ENCODE measurements around the gene OCRL. TPM values are rescaled to one million over a fixed set of nuclear protein-coding genes. Genes with fewer than 3 reads are reported as not detected.

The OCRL gene
- total RNA-seq (ENCODE audit: unreplicated experiment) = 34.3 TPM
- long read RNA-seq = 0 reads

DNA sequence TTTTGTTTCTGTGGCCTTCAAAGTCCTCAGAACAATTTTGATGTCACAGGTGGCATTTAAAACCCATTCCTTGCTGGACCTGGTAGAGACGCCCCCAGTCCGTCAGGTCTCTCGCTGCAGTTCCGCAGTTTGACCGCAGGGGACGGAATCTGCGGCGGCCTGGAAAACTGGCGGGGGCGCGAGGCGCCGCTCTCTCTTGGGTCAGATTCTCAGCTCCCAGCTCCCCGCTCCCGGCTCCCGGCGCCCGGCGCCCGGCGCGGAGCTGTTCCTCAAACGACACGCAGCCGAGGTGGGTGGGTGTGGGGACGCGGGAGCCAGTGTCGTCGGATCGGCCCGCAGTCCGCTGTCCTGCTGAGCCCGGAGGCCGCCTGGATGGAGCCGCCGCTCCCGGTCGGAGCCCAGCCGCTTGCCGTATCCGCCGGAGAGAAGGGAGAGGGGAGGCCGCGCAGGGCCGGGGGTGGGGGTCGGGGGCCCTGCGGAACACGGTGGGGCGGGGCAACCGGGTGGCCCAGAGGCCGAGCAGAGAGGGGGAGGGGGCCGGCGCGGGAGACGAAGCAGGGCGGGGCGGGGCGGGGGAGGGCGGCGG is at the start of gene OCRL:
Gene OCRL, plus strand, starts transcription at position 192 of the 586 bp plus-strand sequence. Its CDS starts 181 bp downstream, at position 373.
- peak within 1 kb of the TSS; percentile 37 for H3K27ac Mint-ChIP-seq (ENCODE audit: unreplicated experiment)
- DNase-seq = peak; percentile 76
- no peaks in the 10 kb centered on the region for H3K36me3 Mint-ChIP-seq (ENCODE audit: unreplicated experiment)
- TF ChIP-seq, protein P1, sequence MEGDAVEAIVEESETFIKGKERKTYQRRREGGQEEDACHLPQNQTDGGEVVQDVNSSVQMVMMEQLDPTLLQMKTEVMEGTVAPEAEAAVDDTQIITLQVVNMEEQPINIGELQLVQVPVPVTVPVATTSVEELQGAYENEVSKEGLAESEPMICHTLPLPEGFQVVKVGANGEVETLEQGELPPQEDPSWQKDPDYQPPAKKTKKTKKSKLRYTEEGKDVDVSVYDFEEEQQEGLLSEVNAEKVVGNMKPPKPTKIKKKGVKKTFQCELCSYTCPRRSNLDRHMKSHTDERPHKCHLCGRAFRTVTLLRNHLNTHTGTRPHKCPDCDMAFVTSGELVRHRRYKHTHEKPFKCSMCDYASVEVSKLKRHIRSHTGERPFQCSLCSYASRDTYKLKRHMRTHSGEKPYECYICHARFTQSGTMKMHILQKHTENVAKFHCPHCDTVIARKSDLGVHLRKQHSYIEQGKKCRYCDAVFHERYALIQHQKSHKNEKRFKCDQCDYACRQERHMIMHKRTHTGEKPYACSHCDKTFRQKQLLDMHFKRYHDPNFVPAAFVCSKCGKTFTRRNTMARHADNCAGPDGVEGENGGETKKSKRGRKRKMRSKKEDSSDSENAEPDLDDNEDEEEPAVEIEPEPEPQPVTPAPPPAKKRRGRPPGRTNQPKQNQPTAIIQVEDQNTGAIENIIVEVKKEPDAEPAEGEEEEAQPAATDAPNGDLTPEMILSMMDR (IDR thresholded peaks at IDR 0.05; ENCODE audit: partially characterized antibody, unreplicated experiment) = peak; percentile 73
- peak within 1 kb of the TSS; percentile 60 for H3K4me3 Mint-ChIP-seq (ENCODE audit: unreplicated experiment)
- H3K4me1 Mint-ChIP-seq (ENCODE audit: low read depth, unreplicated experiment) = peaks cover 3% of the 10 kb centered on the region
- H3K27me3 Mint-ChIP-seq (ENCODE audit: unreplicated experiment) = no peaks in the 10 kb centered on the region
- H3K9me3 Mint-ChIP-seq (ENCODE audit: unreplicated experiment) = no peaks in the 10 kb centered on the region

DNA sequence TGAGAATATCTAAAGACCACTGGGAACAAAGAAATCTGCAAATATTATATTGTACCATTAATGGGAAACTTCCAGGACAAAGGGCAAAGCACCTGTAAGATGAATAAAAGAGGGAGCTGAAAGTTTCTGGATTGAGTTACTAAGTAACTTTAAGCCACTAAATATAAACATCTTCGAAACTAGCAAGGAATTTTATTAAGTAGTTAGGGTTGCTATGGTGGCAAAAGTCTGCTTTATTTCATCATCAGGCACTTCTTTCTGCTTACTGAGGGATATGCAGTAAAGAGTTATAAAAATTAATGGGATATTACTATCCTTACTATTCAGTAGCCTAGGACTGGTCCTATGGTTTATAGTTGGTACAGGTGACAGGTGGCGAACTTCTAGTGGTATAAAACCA is 49.7 kb upstream of the OCRL start:
- no peak for DNase-seq
- no peak overlapping the region for H3K4me3 Mint-ChIP-seq (ENCODE audit: unreplicated experiment)
- no peaks in the 10 kb centered on the region for H3K27me3 Mint-ChIP-seq (ENCODE audit: unreplicated experiment)
- TF ChIP-seq, protein P1 (IDR thresholded peaks at IDR 0.05; ENCODE audit: partially characterized antibody, unreplicated experiment) = no peak
- H3K36me3 Mint-ChIP-seq (ENCODE audit: unreplicated experiment) = no peaks in the 10 kb centered on the region
- no peaks in the 10 kb centered on the region for H3K4me1 Mint-ChIP-seq (ENCODE audit: low read depth, unreplicated experiment)
- H3K27ac Mint-ChIP-seq (ENCODE audit: unreplicated experiment) = no peak overlapping the region
- H3K9me3 Mint-ChIP-seq (ENCODE audit: unreplicated experiment) = no peaks in the 10 kb centered on the region

DNA sequence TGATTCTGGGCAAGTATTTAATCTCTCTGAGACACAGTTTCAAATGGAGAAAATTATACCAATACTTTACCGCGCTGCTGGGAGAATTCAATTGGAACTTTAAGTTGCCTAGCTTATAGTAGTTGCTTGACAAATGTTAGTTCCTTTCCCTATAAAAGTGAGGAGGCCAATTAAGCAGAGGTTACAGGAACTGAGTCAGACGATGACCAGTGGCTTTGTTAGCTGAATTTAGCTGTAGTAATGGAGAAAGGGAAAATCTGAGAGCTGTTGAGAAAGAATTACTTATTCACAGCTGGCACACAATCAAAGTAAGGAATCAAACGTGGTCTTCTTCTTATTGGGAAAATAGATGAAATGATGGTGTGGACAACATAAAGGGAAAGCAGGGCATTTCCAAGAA is 46.4 kb upstream of the OCRL start:
- TF ChIP-seq, protein P1 (IDR thresholded peaks at IDR 0.05; ENCODE audit: partially characterized antibody, unreplicated experiment) = no peak
- no peaks in the 10 kb centered on the region for H3K36me3 Mint-ChIP-seq (ENCODE audit: unreplicated experiment)
- H3K27ac Mint-ChIP-seq (ENCODE audit: unreplicated experiment) = no peak overlapping the region
- no peak overlapping the region for H3K4me3 Mint-ChIP-seq (ENCODE audit: unreplicated experiment)
- H3K9me3 Mint-ChIP-seq (ENCODE audit: unreplicated experiment) = no peaks in the 10 kb centered on the region
- no peak for DNase-seq
- H3K27me3 Mint-ChIP-seq (ENCODE audit: unreplicated experiment) = no peaks in the 10 kb centered on the region
- no peaks in the 10 kb centered on the region for H3K4me1 Mint-ChIP-seq (ENCODE audit: low read depth, unreplicated experiment)

DNA sequence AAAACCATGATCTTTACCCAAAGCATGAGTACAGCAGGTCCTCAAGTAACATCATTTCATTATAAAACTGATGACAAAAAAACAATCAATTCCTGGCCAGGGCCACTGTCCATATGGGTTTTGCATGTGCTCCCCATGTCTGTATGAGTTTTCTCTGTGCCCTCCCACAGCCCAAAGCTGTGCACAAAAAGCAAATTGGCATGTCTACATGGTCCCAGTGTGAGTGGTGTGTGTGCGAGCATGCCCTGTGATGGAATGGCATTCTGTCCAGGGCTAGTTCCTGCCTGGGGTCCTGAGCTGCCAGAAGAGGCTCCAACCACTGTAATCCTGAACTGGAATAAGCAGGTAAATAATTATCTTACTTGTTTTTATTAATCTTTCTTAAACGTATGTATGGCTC is 45.2 kb upstream of the OCRL start:
- Mint-ChIP-seq H3K9me3 (ENCODE audit: unreplicated experiment) (no peaks in the 10 kb centered on the region), H3K4me3 (ENCODE audit: unreplicated experiment) (no peak overlapping the region), H3K36me3 (ENCODE audit: unreplicated experiment) (no peaks in the 10 kb centered on the region), H3K27ac (ENCODE audit: unreplicated experiment) (no peak overlapping the region), H3K27me3 (ENCODE audit: unreplicated experiment) (no peaks in the 10 kb centered on the region), H3K4me1 (ENCODE audit: low read depth, unreplicated experiment) (no peaks in the 10 kb centered on the region)
- TF ChIP-seq, protein P1 (IDR thresholded peaks at IDR 0.05; ENCODE audit: partially characterized antibody, unreplicated experiment) = no peak
- no peak for DNase-seq

DNA sequence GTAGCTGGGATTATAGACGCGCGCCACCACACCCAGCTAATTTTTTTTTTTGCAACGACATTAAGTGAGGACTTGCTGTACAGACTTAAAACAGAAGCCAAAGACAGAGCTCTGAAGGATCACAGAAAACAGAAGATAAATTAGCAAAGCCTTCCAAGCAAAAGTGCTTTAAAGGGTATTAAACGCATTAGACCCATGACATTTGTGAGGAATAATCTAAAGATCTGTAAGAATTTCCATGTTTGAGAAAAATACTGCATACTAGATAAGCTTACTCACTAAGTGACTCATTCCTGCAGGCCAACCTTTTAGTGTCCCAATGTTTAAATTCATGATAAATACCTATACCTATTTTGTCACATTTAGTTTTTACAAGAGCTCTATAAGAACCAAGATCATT is 44.2 kb upstream of the OCRL start:
- Mint-ChIP-seq H3K9me3 (ENCODE audit: unreplicated experiment) (no peaks in the 10 kb centered on the region), H3K36me3 (ENCODE audit: unreplicated experiment) (no peaks in the 10 kb centered on the region), H3K4me1 (ENCODE audit: low read depth, unreplicated experiment) (no peaks in the 10 kb centered on the region), H3K27ac (ENCODE audit: unreplicated experiment) (no peak overlapping the region), H3K4me3 (ENCODE audit: unreplicated experiment) (no peak overlapping the region), H3K27me3 (ENCODE audit: unreplicated experiment) (no peaks in the 10 kb centered on the region)
- TF ChIP-seq, protein P1 (IDR thresholded peaks at IDR 0.05; ENCODE audit: partially characterized antibody, unreplicated experiment) = no peak
- DNase-seq = no peak

Measured in glutamatergic neuron (in vitro differentiated cells).